Astrocyte of the cerebellum (primary cell): ENCODE results near the gene THADA.

Experiments
- DNase-seq: peaks from one replicate; pipeline ENCODE4 v3.0.0-alpha.2; 2011; ENCODE audit warnings: low read depth
- H3K4me3 ChIP-seq: 2 replicates; pipeline ENCODE4 v1.5.1; 2011; ENCODE audit warnings: mild to moderate bottlenecking, low read depth, low read length, moderate library complexity
- CTCF ChIP-seq: IDR thresholded peaks from 2 replicates; pipeline ENCODE4 v1.5.1; 2012; ENCODE audit warnings: low read length, low read depth, moderate library complexity, mild to moderate bottlenecking; ENCODE audit errors: missing control alignments
- in situ Hi-C: cut with HindIII; loops from 2 replicates; pipeline ENCODE4 v1.10.0; 2017; ENCODE audit warnings: low sequenced_read_pairs

The THADA gene

GRCh38 chr2:43367012-43367782 is 228.6 kb downstream of the THADA start:
- no peak for DNase-seq
- TF ChIP-seq CTCF, result no peak
- in situ Hi-C loops, result no loop called here
- H3K4me3 ChIP-seq, result no peak overlapping the region

GRCh38 chr2:43363120-43363519 is 232.7 kb downstream of the THADA start:
- H3K4me3 ChIP-seq, result no peak overlapping the region
- no peak for DNase-seq
- no peak for TF ChIP-seq CTCF
- in situ Hi-C loops, result no loop called here

- in situ Hi-C loops, result no loop called here
- no peak for TF ChIP-seq CTCF
- no peak for DNase-seq
- H3K4me3 ChIP-seq, result no peak overlapping the region
These were observed 234.6 kb downstream of the THADA start for GRCh38 chr2:43361286-43361685.

- H3K4me3 ChIP-seq, result no peak overlapping the region
- TF ChIP-seq CTCF, result no peak
- in situ Hi-C loops, result no loop called here
- DNase-seq, result no peak
These were observed 235.7 kb downstream of the THADA start for GRCh38 chr2:43360137-43360536.

- in situ Hi-C loops, result no loop called here
- no peak for TF ChIP-seq CTCF
- H3K4me3 ChIP-seq, result no peak overlapping the region
- no peak for DNase-seq
These were observed 237.2 kb downstream of the THADA start for GRCh38 chr2:43358410-43359201.

- TF ChIP-seq CTCF, result no peak
- in situ Hi-C loops, result no loop called here
- DNase-seq, result no peak
- no peak overlapping the region for H3K4me3 ChIP-seq
These were observed 239.1 kb downstream of the THADA start for GRCh38 chr2:43356774-43357173.
